NCI-H128 (cell line): ENCODE data around the gene PRDM12.

Experiments
- DNase-seq: peaks from one replicate; lab custom pipeline; 2025; ENCODE audit not compliant: unreplicated experiment; lab: John Stamatoyannopoulos, UW

Gene PRDM12

DNA sequence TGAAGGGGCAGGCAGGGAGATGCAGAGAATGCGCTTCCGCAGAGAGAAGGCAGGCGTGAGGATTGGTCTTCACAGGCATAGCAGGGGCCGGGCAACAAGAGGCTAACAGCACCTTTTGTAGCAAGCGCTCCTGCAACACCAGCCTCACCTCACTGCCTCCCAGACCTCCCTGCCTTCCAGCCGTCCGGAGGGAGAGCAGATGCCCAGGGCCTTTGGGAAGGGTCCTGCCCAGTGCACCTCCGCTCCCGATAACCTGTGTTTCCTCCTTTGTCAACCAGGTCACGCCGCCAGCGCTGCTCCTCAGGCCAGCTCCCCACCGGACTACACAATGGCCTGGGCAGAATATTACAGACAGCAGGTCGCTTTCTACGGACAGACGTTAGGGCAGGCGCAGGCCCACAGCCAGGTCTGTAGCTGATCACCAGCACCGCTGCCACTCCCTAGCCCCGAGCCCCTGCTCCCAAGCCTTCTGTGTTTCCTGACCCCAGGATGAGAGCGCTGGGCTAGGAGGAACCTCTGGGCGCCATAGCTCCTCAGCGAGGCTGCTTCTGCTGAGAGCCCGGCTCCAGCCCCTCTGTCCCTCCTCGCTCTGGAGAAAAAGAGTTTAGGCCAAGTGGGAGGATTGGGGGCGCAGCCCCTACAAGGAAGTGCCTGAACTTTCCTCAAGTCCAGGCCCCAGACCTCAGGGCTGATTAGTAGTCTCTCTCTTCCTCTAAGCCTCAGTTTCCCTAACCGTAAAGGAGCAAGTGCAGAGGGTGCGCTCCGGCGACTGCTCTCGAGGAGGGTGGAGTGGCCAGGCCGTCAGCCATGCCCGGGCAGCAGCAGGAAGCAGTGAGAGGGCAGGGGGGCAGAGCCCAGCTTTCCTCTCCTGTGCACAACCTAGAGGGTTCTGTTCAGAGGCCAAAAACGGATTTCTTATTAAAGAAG lies 28.4 kb upstream of the PRDM12 start:
- no peak for DNase-seq

DNA sequence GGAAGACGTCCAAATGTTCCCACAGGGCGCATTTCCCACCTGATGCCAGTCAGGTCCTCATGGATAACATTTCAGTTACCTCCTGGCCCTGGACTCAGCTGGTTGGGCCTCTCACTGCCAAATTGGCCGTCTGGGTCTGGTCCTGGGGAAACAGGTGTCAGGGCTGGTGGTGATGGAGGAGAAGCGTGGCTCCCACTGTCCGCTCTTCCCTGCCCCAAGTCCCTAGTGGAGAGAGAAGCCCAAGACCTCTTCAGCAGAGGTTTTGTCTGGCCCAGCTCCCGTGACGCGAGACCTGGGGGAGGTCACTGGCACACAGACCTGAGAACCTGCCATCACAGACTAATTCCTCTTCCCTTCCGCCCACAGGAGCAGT lies 27.8 kb upstream of the PRDM12 start:
- DNase-seq = no peak

GRCh38 chr9:130638284-130639123 lies 25.9 kb upstream of the PRDM12 start:
- no peak for DNase-seq

GRCh38 chr9:130639124-130639765 lies 25.1 kb upstream of the PRDM12 start:
- peak; percentile 59 for DNase-seq

- DNase-seq = no peak
Observed at GRCh38 chr9:130639866-130640555, 24.4 kb upstream of the PRDM12 start.

- DNase-seq = no peak
Observed at GRCh38 chr9:130640681-130641080, 23.7 kb upstream of the PRDM12 start.

DNA sequence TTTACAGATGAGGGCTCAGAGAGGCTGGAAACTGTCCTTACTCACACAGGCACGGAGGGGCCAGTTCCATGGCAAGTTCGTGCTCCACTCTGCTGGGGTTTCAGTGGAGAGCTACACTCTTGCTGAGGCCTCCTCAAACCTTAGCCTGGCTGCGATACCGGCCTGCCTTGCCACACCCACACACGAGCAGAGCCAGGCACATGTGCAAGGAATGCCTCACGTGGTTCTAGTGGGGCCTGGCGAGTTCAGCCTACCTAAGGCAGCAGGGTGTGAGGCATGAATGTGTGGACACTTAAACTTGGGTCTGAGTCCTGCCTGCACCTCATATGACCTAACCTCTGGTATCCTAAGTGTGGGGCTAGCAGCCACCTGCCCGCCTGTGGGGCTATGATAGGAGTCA lies 21.5 kb upstream of the PRDM12 start:
- no peak for DNase-seq

- no peak for DNase-seq
Observed at GRCh38 chr9:130651221-130651620, 13.2 kb upstream of the PRDM12 start.

DNA sequence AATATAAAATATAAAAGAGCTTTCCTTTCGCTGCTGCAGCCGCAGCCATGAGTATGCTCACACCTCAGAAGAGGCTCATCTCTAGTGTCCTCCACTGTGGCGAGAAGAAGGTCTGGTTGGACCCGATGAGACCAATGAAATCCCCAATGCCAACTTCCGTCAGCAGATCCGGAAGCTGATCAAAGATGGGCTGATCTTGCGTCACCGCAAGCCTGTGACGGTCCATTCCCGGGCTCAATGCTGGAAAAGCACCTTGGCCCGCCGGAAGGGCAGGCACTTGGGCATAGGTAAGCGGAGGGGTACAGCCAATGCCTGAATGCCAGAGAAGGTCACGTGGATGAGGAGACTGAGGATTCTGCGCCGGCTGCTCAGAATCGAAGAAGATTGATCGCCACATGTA lies 12.6 kb upstream of the PRDM12 start:
- DNase-seq = no peak

DNA sequence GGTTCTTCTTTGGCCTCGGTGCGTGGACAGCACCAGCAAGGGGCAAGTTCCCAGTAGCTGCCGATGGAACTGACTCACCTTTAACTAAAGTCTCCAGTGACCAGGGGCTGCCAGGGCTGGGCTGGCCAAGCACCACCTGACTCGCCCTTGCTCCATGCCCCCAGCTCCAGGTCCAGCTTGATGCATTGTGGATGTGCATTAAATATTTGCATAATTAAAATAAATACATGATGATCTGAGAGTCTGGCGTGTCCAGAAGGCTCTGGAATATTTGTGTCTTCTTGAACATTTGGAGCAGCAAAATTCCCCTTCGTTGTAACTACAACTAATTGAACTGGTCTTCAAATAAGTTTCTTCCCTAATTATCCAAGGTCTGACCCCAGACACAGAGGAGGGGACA lies 9.5 kb upstream of the PRDM12 start:
- no peak for DNase-seq

GRCh38 chr9:130658893-130659698 lies 5.3 kb upstream of the PRDM12 start:
- no peak for DNase-seq

- DNase-seq = no peak
Observed at GRCh38 chr9:130659699-130660248, 4.6 kb upstream of the PRDM12 start.

- DNase-seq = no peak
Observed at GRCh38 chr9:130660326-130660682, 4.1 kb upstream of the PRDM12 start.

DNA sequence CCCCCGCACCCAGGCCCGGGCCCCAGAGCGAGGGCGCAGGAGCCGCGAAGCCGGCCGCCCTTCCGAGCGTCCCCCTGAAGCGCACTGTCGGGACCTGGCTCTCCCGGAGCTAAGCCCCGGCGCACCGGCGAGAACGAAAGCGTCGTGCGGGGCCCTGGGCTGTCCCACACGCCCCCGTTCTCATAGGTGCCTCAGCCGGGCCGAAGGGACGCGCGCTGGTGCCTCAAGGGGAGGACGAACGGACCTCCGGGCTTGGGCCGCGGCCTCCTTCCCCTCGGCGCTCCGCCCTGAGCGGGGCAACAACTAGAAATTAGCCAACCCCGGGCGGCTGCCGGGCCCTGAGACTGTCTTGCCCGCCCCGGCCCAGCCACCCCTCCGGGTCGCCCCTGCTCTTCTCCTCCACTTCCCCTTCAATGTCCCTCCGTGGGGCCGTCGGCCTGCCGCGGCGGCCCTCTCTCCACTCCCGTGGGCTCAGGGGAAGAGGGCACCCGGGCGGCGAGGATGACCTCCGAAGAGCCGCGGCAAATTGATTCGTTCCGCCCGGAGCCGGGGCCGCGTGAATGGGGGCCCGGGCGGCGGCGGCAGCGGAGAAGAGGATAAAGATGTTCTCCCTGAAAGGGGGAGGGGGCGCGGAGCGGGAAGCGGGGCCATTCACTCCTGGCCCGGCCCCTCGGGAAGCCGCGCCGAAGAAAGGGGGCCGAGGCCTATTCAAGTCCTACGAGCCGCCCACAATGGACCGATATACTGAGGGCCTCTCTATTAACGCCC lies 3.5 kb upstream of the PRDM12 start:
- DNase-seq = peak; percentile 42

- no peak for DNase-seq
Observed at GRCh38 chr9:130661451-130662098, 2.8 kb upstream of the PRDM12 start.

DNA sequence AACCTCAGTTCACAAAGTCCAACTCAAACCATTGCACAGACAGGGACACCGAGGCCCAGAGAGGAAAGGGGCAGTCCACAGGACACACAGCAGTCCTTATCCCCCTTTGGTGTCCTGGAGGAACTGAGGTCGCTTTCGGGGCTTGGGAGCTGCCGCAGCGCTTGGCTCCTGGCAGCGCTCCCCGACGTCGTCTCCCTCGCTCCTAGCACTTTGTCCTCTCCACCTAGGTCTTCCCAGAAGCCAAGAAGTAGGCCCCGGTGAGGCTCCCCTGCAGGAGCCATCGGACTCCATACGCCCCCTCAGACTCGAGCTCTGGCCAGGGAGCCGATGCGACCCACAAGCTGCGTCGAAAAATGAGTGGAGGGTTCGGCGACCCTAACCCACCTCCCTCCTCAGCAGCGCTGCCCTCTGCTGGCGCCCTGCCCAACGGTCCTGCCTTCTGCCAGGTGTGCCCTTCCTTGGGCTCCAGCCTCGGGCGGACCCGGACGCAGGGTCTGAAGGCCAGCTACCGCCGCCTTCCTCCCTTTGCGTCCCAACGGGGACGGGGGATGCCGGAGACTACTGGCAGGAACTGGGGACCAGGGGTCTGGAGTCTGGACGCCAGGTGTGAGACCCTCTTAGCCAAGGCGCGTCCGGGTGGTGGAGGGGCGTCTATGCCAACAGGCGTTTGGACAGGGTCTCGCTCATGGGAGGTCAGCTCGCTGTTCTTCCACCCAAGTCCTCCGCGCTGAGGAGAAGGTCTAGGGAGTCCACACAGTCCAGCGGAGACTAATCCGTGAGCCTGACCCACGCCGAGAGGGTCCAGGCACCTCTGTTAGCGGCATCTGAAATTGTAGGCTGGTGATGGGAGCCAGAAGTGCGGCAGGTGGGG lies 2.1 kb upstream of the PRDM12 start:
- DNase-seq = no peak

DNA sequence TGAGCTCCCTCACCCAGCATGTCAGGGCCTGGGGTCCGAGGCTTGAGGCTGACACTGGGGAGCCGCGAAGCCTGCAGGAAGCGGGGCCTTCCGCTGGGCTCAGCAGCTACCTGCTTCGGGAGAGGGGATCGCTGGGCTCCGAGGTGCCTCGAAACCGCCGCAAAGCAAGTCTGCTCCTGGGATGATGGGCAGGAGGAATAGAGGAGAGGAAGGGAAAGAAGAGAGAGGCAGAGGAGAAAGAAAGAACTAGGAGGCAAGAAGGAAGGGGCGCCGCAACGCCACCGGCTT lies 1.5 kb upstream of the PRDM12 start:
- DNase-seq = no peak
